Lung (tissue), 12 donors: Measurements from ENCODE around the gene TMEM61. TPM values are rescaled to one million over a fixed set of nuclear protein-coding genes. Genes with fewer than 3 reads are reported as not detected.

Experiments
- ATAC-seq: fragments of 200-7000 bp; cut with Tn5 transposase; one replicate; pipeline ENCODE4 v1.9.1; 2020; ENCODE audit warnings: moderate number of reproducible peaks; ENCODE audit not compliant: insufficient read depth, low FRiP score
- DNase-seq, 3 donors: peaks; one replicate each; pipeline ENCODE4 v3.0.0-alpha.2; 2013 to 2017
- H3K27ac ChIP-seq, 2 donors: one replicate each; pipeline ENCODE4 v1.5.1; 2013; ENCODE audit warnings: mild to moderate bottlenecking in 2 of 2, moderate library complexity in 2 of 2, control low read depth in 1 of 2, inconsistent platforms in 1 of 2, low read depth in 1 of 2, low read length in 1 of 2
- H3K27me3 ChIP-seq, 3 donors: one replicate each; pipeline ENCODE4 v1.5.1; 2013; ENCODE audit warnings: low read length in 2 of 3; ENCODE audit not compliant: control insufficient read depth in 3 of 3, insufficient read depth in 3 of 3
- H3K36me3 ChIP-seq, 4 donors: one replicate each; pipeline ENCODE4 v1.5.1; 2013; ENCODE audit warnings: low read length in 4 of 4, mild to moderate bottlenecking in 1 of 4, moderate library complexity in 1 of 4; ENCODE audit not compliant: control insufficient read depth in 4 of 4, insufficient read depth in 4 of 4
- H3K4me1 ChIP-seq, 5 donors: one replicate each; pipeline ENCODE4 v1.5.1; 2013; ENCODE audit warnings: low read length in 5 of 5, mild to moderate bottlenecking in 2 of 5, moderate library complexity in 1 of 5; ENCODE audit not compliant: control insufficient read depth in 5 of 5, insufficient read depth in 5 of 5
- H3K4me3 ChIP-seq: one replicate; pipeline ENCODE4 v1.5.1; 2013; ENCODE audit warnings: mild to moderate bottlenecking, control low read depth, moderate library complexity
- H3K9ac ChIP-seq, 2 donors: one replicate each; pipeline ENCODE4 v1.5.1; 2013; ENCODE audit warnings: low read length in 2 of 2, control low read depth in 1 of 2; ENCODE audit not compliant: insufficient read depth in 1 of 2
- H3K9me3 ChIP-seq, 4 donors: one replicate each; pipeline ENCODE4 v1.5.1; 2013; ENCODE audit warnings: low read length in 3 of 4, mild to moderate bottlenecking in 1 of 4, moderate library complexity in 1 of 4; ENCODE audit not compliant: control insufficient read depth in 4 of 4, insufficient read depth in 3 of 4
- WGBS, 2 donors: extraction: QIAGEN DNeasy Blood & Tissue Kit; methylation state at CpG; one replicate each; pipeline ENCODE4 v1.1.7; 2013; 5-methylcytosine and 5-hydroxymethylcytosine counted together
- polyA plus RNA-seq, 2 donors: library from polyadenylated mRNA; stranded (reverse); fragments of 200-250 nt; gene quantifications; one replicate each; pipeline ENCODE4 v1.2.1, GENCODE V29; 2013
- total RNA-seq, 2 donors: library from RNA; depleted of rRNA in 1 of 2; stranded (reverse); fragments of >200 nt in 1 of 2; gene quantifications; one replicate each; pipeline ENCODE4 v1.2.1, GENCODE V29; 2014 to 2021
- TF ChIP-seq, protein P1 (sequence below): IDR thresholded peaks from 2 replicates; pipeline ENCODE4 v1.5.1; 2012; ENCODE audit warnings: mild to moderate bottlenecking; ENCODE audit errors: control extremely low read depth, extremely low read depth
- donor health status: control.
- donor health status: control.
- donor health status: Bipolar disorder and iron deficiency.
- donor health status: healthy.
- donor health status: DM: yes; HTN: yes; CAD: no.

The TMEM61 gene
- total and polyA plus RNA-seq, 4 donors: 0.91 to 2.1 (median 1.3) TPM

DNA sequence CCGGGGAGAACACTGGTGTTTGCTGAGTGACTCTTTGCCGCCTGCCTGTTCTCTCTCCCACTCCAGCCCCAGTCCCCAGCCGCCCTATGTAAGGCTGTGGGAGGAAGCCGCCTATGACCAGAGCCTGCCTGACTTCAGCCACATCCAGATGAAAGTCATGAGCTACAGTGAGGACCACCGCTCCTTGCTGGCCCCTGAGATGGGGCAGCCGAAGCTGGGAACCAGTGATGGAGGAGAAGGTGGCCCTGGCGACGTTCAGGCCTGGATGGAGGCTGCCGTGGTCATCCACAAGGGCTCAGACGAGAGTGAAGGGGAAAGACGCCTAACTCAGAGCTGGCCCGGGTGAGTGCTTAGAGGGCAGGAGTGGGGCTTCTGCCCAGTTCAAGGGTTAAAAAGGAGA is 26.5 kb downstream of the TMEM61 start:
- DNase-seq: no peak
- no peak overlapping the region for H3K27ac ChIP-seq
- WGBS, 2 donors: 91 to 92% methylated on average over 12 of the region's 12 CpGs
- TF ChIP-seq, protein P1, sequence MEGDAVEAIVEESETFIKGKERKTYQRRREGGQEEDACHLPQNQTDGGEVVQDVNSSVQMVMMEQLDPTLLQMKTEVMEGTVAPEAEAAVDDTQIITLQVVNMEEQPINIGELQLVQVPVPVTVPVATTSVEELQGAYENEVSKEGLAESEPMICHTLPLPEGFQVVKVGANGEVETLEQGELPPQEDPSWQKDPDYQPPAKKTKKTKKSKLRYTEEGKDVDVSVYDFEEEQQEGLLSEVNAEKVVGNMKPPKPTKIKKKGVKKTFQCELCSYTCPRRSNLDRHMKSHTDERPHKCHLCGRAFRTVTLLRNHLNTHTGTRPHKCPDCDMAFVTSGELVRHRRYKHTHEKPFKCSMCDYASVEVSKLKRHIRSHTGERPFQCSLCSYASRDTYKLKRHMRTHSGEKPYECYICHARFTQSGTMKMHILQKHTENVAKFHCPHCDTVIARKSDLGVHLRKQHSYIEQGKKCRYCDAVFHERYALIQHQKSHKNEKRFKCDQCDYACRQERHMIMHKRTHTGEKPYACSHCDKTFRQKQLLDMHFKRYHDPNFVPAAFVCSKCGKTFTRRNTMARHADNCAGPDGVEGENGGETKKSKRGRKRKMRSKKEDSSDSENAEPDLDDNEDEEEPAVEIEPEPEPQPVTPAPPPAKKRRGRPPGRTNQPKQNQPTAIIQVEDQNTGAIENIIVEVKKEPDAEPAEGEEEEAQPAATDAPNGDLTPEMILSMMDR: no peak
- ATAC-seq: no peak
- no peak overlapping the region for H3K4me3 ChIP-seq
- H3K9me3 ChIP-seq: peaks cover 0 to 5% (median 0%) of the 10 kb centered on the region in 4 donors
- no peaks in the 10 kb centered on the region for H3K4me1 ChIP-seq
- no peaks in the 10 kb centered on the region for H3K27me3 ChIP-seq
- no peak overlapping the region for H3K9ac ChIP-seq
- no peaks in the 10 kb centered on the region for H3K36me3 ChIP-seq

DNA sequence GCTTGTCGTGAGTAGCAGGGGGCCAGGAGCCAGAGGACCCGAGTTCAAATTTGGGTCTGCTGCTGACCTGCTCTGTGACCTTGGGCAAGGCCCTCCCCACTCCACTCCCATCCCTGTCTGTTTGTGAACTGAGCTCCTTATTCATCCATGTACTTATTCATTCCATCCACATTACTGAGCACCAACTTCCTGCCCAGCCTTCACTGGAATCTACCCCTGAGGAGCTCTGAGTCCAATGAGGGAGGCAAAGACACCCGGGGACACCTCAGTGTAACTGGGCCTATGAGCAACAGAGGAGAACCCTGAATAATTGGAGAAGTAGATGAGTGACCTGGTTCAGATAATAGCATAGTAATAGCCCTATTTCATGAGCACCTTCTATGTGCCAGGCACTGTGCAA is 27.2 kb downstream of the TMEM61 start:
- Histone ChIP-seq H3K4me3 (no peak overlapping the region), H3K36me3 (no peaks in the 10 kb centered on the region), H3K27ac (no peak overlapping the region), H3K4me1 (no peaks in the 10 kb centered on the region), H3K9me3 (peaks cover 0 to 5% (median 0%) of the 10 kb centered on the region in 4 donors), H3K27me3 (no peaks in the 10 kb centered on the region), H3K9ac (no peak overlapping the region)
- TF ChIP-seq, protein P1: no peak
- no peak for DNase-seq
- 86 to 93% methylated on average over 3 of the region's 3 CpGs for WGBS, 2 donors
- no peak for ATAC-seq

DNA sequence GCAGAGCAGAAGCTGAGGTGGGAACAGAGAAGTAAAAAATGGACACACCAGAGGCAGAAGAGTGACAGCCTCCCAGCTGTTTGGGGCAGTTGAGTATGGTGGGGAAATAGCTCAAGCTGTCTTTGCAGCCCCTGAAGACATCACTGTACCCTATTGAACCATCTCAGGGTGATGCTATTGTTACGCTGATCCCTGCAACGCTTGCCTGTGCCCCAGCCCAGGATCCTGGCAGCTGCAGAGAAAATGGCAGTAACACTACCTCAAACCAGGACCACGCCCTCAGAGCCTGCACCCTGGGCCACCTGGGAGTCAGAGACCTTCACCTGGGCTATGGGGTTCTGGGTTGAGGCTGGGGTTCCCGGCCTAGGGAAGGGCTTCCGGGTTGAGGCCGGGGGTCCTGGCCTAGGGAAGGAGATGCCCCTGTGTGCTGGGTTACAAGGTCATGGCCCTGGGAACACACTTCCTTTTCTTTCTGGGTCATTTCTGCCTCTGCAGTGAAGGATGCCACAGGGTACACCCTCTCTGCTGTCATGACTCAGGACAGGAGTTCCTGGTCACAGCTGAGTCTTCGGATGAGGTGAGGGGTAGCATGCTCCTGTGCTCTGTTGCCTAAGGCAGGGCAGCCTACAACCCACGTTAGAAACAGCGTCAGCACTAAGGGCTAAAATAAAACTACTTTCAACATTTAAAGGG is 29.9 kb downstream of the TMEM61 start:
- Histone ChIP-seq H3K9ac (no peak overlapping the region), H3K4me1 (no peaks in the 10 kb centered on the region), H3K27me3 (peaks cover 0 to 12% (median 0%) of the 10 kb centered on the region in 3 donors), H3K9me3 (peaks cover 0 to 5% (median 0%) of the 10 kb centered on the region in 4 donors), H3K27ac (no peak overlapping the region), H3K4me3 (no peak overlapping the region), H3K36me3 (no peaks in the 10 kb centered on the region)
- no peak for DNase-seq
- 90 to 91% methylated on average over 9 of the region's 9 CpGs for WGBS, 2 donors
- no peak for ATAC-seq
- TF ChIP-seq, protein P1: no peak

DNA sequence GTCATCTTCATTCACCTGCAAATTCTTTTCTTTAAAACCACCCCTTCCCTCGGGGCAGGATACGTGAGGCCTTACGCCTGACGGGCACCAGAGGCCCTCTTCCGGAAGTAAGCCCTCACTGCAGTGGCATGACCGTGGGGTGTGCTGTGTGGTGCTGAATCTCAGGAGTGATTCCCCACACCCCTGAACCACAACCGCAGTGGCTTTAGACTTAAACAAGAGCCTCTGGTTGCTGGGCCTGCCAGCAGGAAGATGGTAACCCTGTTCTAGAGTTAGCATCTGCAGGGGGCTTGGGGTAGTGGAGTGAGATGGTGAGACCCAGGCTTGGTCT is 30.4 kb downstream of the TMEM61 start:
- ATAC-seq (no peak), DNase-seq (no peak)
- Histone ChIP-seq H3K9ac (no peak overlapping the region), H3K27ac (no peak overlapping the region), H3K9me3 (peaks cover 0 to 5% (median 0%) of the 10 kb centered on the region in 4 donors), H3K36me3 (no peaks in the 10 kb centered on the region), H3K4me1 (no peaks in the 10 kb centered on the region), H3K27me3 (peaks cover 0 to 12% (median 0%) of the 10 kb centered on the region in 3 donors), H3K4me3 (no peak overlapping the region)
- WGBS, 2 donors: 85 to 90% methylated on average over 7 of the region's 7 CpGs
- TF ChIP-seq, protein P1: no peak
